SU-DHL-6 (cell line): ENCODE results near the gene KCTD11.
"Not testable (repeated sequence)": the region's sequence is repeated elsewhere in the genome, so short reads cannot be mapped to it uniquely, and the experiment has no call there.

ENCODE experiments used
- CTCF ChIP-seq: fragments of 200-600 bp; sonication (generic); IDR thresholded peaks from one replicate; pipeline ENCODE4 v1.5.1; 2017; ENCODE audit warnings: antibody characterized with exemption, mild to moderate bottlenecking, low read length, moderate library complexity; ENCODE audit not compliant: insufficient read depth, poor library complexity, severe bottlenecking
- EZH2phosphoT487 ChIP-seq: fragments of 200-600 bp; sonication (generic), shearing (Covaris generic); conservative IDR thresholded peaks from 2 replicates; pipeline ENCODE4 v1.6.1; 2018; ENCODE audit warnings: mild to moderate bottlenecking, antibody characterized with exemption, low read length, moderate library complexity, mixed read lengths

GRCh38 chr17:7337600-7337999 is 14.4 kb upstream of the KCTD11 start:
- TF ChIP-seq CTCF, EZH2phosphoT487: not testable (repeated sequence)
